H4 (cell line): ENCODE data around the gene TXLNG. TPM values are rescaled to one million over a fixed set of nuclear protein-coding genes. Genes with fewer than 3 reads are reported as not detected.

Experiments used
- DNase-seq: peaks from one replicate; pipeline ENCODE4 v3.0.0-alpha.2; 2015; ENCODE audit warnings: low spot score
- total RNA-seq: library from RNA; depleted of rRNA; stranded (reverse); fragments of >200 nt; shearing (Covaris generic); gene quantifications from 2 replicates; pipeline ENCODE4 v1.2.3, GENCODE V29; 2014

Gene TXLNG
- total RNA-seq, 1 experiment from 2014 or later, result 12.2 TPM

GRCh38 chrX:16785247-16786138, 773 bp upstream of the TXLNG start:
- DNase-seq, result no peak

- no peak for DNase-seq
Observed at GRCh38 chrX:16786791-16787735, 797 bp downstream of the TXLNG start.

GRCh38 chrX:16788477-16788876, 2.2 kb downstream of the TXLNG start:
- no peak for DNase-seq

- no peak for DNase-seq
Observed at GRCh38 chrX:16796298-16796697, 10.0 kb downstream of the TXLNG start.

GRCh38 chrX:16797358-16797757, 11.1 kb downstream of the TXLNG start:
- DNase-seq, result no peak

- DNase-seq, result no peak
Observed at GRCh38 chrX:16797841-16798240, 11.6 kb downstream of the TXLNG start.

GRCh38 chrX:16804923-16805464, 18.7 kb downstream of the TXLNG start:
- no peak for DNase-seq

GRCh38 chrX:16807548-16807947, 21.3 kb downstream of the TXLNG start:
- DNase-seq, result no peak

- DNase-seq, result peak; percentile 47
Observed at GRCh38 chrX:16807976-16808542, 21.8 kb downstream of the TXLNG start.

- DNase-seq, result no peak
Observed at GRCh38 chrX:16814597-16814996, 28.3 kb downstream of the TXLNG start.

GRCh38 chrX:16819634-16820033, 33.4 kb downstream of the TXLNG start:
- no peak for DNase-seq

GRCh38 chrX:16822723-16823122, 36.5 kb downstream of the TXLNG start:
- no peak for DNase-seq

- peak; percentile 13 for DNase-seq
Observed at GRCh38 chrX:16825264-16826035, 39.2 kb downstream of the TXLNG start.

- DNase-seq, result peak; percentile 63
Observed at GRCh38 chrX:16826207-16826606, 39.9 kb downstream of the TXLNG start.

- no peak for DNase-seq
Observed at GRCh38 chrX:16827225-16827624, 41.0 kb downstream of the TXLNG start.

GRCh38 chrX:16828124-16828908, 42.0 kb downstream of the TXLNG start:
- DNase-seq, result peak; percentile 56

GRCh38 chrX:16832301-16832700, 46.0 kb downstream of the TXLNG start:
- no peak for DNase-seq

GRCh38 chrX:16834806-16835205, 48.5 kb downstream of the TXLNG start:
- DNase-seq, result no peak

- peak; percentile 40 for DNase-seq
Observed at GRCh38 chrX:16836371-16836770, 50.1 kb downstream of the TXLNG start.
